ENCODE measurements around the gene CASP10.
"Not testable (repeated sequence)": the region's sequence is repeated elsewhere in the genome, so short reads cannot be mapped to it uniquely, and the experiment has no call there.

Gene CASP10, protein sequence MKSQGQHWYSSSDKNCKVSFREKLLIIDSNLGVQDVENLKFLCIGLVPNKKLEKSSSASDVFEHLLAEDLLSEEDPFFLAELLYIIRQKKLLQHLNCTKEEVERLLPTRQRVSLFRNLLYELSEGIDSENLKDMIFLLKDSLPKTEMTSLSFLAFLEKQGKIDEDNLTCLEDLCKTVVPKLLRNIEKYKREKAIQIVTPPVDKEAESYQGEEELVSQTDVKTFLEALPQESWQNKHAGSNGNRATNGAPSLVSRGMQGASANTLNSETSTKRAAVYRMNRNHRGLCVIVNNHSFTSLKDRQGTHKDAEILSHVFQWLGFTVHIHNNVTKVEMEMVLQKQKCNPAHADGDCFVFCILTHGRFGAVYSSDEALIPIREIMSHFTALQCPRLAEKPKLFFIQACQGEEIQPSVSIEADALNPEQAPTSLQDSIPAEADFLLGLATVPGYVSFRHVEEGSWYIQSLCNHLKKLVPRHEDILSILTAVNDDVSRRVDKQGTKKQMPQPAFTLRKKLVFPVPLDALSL

DNA sequence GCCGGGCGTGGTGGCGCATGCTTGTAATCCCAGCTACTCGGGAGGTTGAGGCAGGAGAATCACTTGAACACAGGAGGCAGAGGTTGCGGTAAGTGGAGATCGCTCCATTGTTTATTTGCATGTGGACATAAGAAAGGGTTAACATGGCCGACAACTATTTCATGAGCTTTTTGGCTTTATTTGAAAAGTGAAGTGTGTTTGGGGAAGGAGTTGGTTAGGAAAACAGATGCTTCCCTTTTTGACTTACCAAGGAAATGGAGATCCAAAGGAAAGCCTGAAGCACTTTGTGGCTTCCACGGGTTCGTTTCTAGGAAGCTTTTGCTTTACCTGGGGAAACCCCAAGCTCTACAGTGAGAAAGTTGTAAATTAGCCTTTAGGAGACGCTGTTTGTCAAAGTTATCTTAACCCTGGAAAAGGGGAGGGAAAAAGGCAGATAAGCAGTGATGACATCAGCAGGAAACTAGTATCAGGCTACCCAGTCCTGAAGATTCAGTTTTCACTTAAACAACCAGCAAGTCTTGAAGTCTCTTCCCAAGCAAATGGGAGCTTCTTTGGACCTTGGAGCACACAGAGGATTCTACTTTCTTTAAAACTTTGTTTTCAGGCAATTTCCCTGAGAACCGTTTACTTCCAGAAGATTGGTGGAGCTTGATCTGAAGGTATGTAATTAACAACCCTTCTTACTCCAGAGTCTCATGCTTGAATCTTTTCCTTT lies at the start of gene CASP10:
CASP10 (plus strand) TSS at position 492 of the 715 bp plus-strand sequence. CDS start 2,637 bp downstream, outside the sequence.
- peak; percentile 59 for DNase-seq (ENCODE audit: low read depth)
- H3K4me3 ChIP-seq (ENCODE audit: low read depth, low read length), result peak within 1 kb of the TSS; percentile 60
- TF ChIP-seq, protein P1, sequence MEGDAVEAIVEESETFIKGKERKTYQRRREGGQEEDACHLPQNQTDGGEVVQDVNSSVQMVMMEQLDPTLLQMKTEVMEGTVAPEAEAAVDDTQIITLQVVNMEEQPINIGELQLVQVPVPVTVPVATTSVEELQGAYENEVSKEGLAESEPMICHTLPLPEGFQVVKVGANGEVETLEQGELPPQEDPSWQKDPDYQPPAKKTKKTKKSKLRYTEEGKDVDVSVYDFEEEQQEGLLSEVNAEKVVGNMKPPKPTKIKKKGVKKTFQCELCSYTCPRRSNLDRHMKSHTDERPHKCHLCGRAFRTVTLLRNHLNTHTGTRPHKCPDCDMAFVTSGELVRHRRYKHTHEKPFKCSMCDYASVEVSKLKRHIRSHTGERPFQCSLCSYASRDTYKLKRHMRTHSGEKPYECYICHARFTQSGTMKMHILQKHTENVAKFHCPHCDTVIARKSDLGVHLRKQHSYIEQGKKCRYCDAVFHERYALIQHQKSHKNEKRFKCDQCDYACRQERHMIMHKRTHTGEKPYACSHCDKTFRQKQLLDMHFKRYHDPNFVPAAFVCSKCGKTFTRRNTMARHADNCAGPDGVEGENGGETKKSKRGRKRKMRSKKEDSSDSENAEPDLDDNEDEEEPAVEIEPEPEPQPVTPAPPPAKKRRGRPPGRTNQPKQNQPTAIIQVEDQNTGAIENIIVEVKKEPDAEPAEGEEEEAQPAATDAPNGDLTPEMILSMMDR (IDR thresholded peaks at IDR 0.05; ENCODE audit: low read depth, low read length, missing control alignments), result peak; percentile 65

DNA sequence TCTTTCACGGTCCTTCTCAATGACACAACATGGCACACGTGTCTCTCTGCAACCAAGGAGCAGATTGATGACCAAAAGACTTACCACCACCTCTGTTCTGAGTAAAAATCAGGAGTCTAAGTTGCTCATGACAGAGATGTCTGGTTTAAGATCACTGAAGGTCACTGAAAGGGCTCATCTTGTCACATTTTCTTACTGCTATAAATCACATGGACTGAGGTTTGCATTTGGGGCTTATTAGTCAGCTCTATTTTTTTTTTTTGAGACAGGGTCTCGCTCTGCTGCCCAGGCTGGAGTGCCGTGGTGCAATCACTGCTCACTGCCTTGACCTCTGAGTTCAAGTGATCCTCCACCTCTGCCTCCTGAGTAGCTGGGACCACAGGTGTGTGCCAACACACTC lies 47.6 kb upstream of the CASP10 start:
- TF ChIP-seq, protein P1 (IDR thresholded peaks at IDR 0.05; ENCODE audit: low read depth, low read length, missing control alignments), result no peak
- no peak overlapping the region for H3K4me3 ChIP-seq (ENCODE audit: low read depth, low read length)
- DNase-seq (ENCODE audit: low read depth), result no peak

DNA sequence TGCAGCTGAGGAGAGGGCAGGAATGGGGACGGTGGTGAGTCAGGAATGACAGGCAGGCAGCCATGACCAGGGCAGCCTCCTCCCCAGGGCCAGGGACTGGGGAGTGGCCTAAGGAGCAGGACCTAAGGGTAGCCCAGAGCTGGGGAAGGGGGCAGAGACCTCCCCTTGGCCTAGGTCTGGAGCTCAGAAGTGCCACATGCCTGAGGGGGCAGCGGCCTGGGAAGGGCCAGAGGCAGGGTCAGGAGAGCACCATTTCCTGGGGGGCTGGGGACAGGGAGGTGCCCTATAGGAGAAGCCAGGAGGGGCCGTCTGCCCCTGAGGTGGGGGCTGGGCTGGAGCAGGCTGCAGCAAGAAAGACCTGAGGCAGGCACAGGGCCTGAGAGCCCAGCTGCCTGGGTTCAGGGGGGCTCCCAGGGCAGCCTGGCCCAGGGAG lies 46.0 kb upstream of the CASP10 start:
- TF ChIP-seq, protein P1 (IDR thresholded peaks at IDR 0.05; ENCODE audit: low read depth, low read length, missing control alignments), result no peak
- H3K4me3 ChIP-seq (ENCODE audit: low read depth, low read length), result no peak overlapping the region
- no peak for DNase-seq (ENCODE audit: low read depth)

DNA sequence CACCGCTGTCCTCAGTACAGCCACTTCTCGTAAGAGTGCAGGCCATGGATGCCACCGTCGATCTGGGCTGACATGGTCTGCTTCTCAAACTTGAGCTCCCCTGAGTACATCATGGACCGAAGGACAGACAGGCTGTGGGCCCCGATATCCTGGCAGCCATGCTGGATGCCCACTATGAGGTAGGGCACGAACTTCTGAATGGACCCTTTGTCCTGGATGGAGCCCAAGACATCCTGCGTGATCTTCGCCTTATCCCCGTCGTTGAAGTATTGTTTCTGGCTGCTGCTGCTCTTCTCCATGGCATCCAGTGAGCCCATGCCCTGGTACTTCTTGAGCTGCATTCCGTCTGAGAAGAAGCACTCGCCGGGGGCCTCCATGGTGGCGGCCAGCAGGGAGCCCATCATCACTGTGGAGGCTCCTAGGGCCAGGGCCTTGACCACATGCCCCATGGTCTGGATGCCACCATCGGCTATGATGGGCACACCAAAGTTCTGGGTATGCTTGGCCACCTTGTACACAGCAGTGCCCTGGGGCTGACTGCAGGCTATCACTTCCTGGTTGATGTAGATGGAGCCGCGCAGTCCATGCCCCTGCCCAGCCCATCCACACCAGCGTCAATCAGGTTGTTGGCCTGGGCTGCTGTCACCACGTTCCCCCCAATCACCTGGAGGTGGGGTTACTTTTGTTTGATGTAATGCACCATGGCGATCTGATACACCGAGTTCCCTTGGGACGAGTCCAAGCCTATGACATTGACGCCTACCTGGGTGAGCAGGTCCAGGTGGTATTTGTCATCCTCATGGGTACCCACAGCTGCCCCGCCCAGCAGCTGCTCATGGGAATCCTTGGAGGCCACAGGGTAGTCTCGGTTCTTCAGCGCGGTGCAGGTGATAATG lies 45.2 kb upstream of the CASP10 start:
- TF ChIP-seq, protein P1 (IDR thresholded peaks at IDR 0.05; ENCODE audit: low read depth, low read length, missing control alignments), result no peak
- H3K4me3 ChIP-seq (ENCODE audit: low read depth, low read length), result no peak overlapping the region
- DNase-seq (ENCODE audit: low read depth), result no peak

DNA sequence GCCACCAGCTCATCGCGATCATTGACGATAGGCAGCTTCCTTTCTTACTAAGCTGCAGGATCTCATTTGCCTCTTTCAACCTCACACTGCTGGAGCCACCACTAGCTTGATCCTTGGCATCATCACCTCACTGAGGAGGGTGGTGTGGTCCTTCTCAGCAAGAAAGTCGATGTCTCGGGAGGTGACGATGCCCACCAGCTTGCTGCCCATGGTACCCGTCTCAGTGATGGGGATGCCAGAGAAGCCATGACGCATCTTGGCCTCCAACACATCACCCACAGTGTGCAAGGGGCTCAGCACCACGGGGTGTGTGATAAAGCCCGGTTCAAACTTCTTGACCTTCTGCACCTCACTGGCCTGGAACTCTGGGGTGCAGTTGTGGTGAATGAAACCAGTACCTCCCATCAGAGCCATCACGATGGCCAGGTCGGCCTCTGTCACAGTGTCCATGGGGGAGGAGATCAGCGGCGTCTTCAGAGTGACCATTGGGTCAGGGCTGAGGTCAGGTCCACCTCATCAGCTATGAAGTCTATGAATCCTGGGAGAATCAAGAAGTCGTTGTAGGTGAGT lies 44.5 kb upstream of the CASP10 start:
- H3K4me3 ChIP-seq (ENCODE audit: low read depth, low read length), result no peak overlapping the region
- TF ChIP-seq, protein P1 (IDR thresholded peaks at IDR 0.05; ENCODE audit: low read depth, low read length, missing control alignments), result no peak
- DNase-seq (ENCODE audit: low read depth), result no peak

DNA sequence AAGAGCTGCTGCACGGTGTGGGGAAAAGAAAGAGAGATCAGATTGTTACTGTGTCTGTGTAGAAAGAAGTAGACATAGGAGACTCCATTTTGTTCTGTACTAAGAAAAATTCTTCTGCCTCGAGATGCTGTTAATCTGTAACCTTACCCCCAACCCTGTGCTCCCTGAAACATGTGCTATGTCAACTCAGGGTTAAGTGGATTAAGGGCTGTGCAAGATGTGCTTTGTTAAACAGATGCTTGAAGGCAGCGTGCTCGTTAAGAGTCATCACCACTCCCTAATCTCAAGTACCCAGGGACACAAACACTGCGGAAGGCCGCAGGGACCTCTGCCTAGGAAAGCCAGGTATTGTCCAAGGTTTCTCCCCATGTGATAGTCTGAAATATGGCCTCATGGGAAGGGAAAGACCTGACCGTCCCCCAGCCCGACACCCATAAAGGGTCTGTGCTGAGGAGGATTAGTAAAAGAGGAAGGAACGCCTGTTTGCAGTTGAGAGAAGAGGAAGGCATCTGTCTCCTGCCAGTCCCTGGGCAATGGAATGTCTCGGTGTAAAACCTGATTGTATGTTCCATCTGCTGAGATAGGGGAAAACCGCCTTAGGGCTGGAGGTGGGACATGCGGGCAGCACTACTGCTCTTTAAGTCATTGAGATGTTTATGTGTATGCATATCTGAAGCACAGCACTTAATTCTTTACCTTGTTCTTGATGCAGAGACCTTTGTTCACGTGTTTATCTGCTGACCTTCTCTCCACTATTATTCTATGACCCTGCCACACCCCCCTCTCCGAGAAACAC lies 43.8 kb upstream of the CASP10 start:
- DNase-seq (ENCODE audit: low read depth); H3K4me3 ChIP-seq (ENCODE audit: low read depth, low read length): not testable (repeated sequence)

All from GM12864 (cell line).